HL-60/S4 (cell line): ENCODE data around the gene PIGX.

Experiments
- in situ Hi-C: fragments of 300-500 bp; cut with MboI; formaldehyde crosslinking; loops from 2 replicates; pipeline ENCODE4 v1.14.3; 2022; ENCODE audit warnings: low sequenced_read_pairs

Gene PIGX

DNA sequence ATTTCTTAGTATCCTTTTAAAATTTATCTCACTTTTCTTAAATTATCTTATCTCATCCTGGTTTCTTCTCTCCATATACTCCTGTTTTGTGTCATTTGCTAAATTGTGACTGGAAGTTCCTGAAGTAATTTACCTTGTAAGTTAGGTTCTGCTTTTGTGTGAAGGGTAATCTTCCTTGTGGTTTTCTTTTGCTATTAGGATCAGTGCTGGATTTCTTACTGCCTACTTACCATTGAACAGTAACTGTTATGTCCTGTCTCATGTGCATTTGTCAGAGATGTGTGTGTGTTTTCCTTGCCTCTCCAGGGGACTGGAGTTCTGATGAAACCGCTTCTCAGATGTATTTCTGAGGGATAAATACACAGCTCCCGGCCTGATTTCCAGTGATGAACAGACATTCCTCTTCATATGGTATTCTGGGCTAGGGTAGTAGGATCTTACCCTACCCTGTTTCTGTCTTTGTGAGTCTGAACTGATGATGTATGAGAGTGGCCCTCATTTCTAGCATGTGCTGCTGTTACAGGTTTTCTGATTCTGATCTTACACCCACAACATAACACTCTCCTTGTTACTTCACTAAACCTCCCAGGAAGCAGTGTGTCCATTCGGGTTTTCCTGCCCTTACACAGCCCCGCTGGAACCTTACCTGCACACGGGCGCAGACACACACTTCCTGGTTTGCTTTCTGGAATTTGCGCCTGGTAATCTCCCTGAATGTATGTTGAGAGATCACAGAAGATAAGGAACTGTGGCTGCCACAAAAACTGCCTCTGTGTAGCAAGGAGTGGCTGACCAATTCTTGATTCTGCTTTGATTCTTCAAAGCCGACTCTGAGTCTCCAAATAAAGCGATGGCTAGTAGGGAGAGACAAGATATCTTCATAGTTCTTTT is 42.2 kb downstream of the PIGX start:
- in situ Hi-C loops: no loop called here

GRCh38 chr3:196756732-196757131 is 44.6 kb downstream of the PIGX start:
- in situ Hi-C loops: no loop called here

DNA sequence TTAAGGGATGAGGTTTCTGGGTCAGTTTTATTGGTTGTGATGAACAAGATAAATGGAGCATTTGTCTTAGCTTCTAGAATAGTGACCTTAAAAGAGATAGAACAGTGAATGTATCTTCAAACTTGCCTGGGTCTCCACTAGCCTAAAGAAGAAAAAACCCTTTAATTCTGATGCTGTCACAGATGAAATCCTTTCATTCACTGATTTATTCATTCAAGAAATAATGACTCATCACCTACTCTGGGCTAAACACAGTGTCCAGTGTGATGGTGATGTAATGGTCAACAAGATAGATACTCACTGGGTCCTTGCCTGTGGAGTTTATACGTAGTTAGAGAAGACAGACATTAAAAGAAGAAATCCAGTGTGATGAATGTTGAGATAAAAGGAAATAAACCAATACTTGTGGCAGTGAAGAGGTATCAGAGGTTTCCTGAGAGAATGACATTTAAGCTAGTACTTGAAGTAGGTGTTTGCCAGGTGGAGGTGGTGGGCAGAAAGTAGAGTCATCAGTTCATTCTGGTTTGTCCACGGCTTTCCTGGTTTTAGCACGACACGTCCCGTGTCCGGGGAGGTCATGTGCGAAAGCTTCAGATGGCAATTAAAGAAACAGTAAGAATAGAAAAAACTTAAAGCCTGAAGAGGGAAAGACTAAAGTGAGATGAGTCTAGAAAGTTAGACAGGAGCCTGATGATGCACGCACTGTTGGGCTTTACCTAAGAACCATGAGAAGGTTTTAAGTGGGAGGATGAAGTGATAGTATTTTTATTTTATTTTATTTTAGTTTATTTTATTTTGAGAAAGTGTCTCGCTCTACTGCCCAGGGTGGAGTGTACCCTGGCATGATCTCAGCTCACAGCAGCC is 45.9 kb downstream of the PIGX start:
- in situ Hi-C loops: no loop called here

DNA sequence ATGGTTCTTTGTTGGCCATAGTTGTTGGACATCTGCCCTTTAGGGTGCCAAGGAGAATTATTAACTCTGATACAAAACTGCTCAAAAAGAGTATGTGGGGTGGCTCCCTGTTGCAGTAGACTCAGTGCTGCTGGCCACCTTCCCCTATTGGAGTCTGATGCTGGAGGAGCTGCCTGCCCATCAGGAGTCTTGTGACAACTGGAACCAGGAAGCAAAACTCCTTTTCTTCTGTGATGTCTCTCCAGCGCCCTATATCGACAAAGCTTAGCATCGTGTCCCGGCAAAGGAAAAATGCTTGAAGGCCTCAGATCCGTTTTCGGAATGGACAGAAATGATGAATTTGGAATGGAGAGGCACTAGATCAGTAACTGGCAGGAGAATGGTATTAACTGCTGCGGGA is 51.0 kb downstream of the PIGX start:
- in situ Hi-C loops: no loop called here

DNA sequence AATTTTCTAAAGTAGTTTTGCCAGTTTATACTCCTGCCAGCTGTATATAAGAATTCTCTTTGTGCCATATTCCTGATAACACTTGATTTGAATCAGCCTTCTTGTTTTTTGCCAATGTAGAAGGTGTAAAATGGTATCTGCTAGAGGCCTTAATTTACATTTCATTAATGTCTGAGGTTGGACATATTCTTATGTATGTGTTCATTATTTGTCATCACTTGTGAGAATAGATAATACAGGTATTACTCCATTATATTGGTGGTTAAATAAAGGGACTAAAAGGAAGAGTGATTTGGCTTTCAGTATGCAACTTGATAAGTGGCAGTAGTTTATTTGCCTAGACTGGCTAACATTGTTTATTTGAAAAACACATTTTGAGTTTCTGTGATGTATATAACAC is 53.3 kb downstream of the PIGX start:
- in situ Hi-C loops: no loop called here

DNA sequence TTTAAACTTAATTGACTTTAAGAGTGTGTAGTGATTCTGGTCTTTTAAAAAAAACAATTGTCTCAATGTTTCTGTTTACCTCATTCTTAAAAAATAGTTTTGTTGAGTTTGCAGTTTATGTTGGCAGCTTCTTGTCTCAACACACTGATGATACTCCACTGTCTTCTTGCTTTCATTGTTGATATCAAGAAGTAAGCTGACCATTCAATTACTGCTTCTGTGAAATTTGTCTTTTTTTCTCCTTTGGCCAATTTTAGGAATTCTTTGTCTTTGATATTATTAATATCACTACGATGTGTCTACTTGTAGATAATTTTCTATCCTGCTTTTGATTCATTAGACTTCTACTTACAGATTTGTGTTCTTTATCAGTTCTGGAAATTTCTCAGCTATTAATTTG is 58.9 kb downstream of the PIGX start:
- in situ Hi-C loops: no loop called here

GRCh38 chr3:196772102-196772501 is 59.9 kb downstream of the PIGX start:
- in situ Hi-C loops: no loop called here

GRCh38 chr3:196772897-196773296 is 60.7 kb downstream of the PIGX start:
- in situ Hi-C loops: no loop called here

DNA sequence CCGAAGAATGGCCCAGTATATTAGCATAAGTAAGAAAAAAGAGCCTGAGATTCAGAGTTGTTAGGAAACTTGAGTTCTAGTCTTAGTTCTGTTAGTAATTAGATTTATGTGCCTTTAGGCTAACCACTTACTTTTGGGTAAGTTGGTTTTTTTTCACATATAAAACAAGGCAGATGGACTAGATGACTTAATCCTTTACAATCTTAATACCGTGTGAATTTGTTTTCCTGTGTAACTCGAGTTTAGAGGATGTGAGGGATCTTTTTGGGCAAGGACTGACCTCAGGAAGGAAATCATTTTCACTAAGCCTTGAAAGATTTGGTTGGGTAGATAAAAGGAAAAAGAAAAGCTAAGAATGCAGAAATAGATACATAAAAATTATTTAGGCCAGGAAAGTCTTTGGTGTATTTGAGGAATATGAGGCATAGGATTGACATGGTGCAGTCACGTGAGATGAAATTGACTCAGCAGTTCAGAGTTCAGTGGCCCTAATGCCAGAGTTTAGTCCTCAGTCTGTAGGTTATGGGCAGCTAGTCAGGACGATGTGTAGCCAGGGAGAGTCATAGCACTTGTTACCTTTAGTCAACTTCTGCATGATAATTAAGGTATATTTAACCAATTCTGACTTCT is 62.1 kb downstream of the PIGX start:
- in situ Hi-C loops: no loop called here

DNA sequence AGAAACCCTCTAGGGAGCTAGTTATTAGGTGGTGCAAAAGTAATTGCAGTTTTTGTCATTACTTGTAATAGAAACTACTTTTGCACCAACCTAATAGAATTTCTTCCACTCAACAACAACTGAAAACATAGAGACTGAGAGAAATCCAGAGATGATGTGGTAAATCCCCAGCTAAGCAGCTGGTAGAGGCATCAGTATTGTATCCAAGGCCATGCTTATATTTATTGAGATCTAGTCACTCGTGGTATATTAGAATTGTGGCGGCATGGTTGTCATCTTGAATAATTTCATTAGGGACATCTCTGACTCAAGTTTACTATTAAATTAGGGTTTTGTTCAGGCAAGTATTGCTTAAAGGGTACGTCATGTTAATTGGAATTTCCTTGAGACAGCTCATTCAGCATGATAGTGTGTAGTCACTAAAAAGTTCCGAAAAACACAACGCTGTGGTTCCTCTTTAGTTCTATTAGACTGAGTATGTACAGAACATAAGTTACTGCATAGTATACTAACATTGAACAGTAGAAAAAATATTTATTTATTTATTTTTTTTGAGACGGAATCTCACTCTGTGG is 62.8 kb downstream of the PIGX start:
- in situ Hi-C loops: no loop called here

GRCh38 chr3:196775938-196776337 is 63.8 kb downstream of the PIGX start:
- in situ Hi-C loops: no loop called here

- in situ Hi-C loops: no loop called here
These were observed 65.7 kb downstream of the PIGX start for GRCh38 chr3:196777836-196778235.

DNA sequence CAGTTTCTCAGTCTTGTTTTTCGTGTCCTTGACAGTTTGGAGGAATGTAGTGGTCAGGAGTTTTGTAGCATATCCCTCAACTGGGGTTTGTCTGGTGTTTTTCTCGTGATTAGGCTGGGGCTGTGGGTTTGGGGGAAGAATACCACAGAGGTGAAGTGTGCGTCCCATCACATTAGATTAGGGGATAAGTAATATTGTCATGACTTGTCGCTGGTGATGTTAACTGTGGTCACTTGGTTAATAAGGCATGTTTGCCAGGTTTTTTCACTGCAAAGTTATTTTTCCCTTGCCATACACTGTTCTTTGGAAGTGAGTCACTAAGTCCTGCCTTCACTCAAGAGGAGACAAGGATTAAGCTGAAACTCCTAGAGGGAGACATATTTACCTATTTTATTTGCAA is 66.6 kb downstream of the PIGX start:
- in situ Hi-C loops: no loop called here

DNA sequence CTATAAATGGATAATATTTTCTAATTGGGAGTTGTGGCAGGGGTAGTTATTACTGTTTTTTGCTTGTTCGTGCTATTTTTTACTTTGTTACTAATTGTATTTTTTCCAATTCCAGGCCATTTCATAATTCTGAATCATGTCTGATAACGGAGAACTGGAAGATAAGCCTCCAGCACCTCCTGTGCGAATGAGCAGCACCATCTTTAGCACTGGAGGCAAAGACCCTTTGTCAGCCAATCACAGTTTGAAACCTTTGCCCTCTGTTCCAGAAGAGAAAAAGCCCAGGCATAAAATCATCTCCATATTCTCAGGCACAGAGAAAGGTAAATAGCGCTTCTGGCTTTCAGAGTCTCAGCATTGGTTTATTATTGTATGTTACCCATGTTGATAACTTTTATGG is 70.3 kb downstream of the PIGX start:
- in situ Hi-C loops: no loop called here
